HepG2 (cell line): Measurements from ENCODE around the gene THBD. TPM values are rescaled to one million over a fixed set of nuclear protein-coding genes. Genes with fewer than 3 reads are reported as not detected.

Experiments
- ATAC-seq: fragments of 200-7000 bp; cut with Tn5 transposase; 3 replicates; pipeline ENCODE4 v1.9.1; 2020; ENCODE audit warnings: mild to moderate bottlenecking, moderate library complexity
- BruUV-seq: library from RNA; stranded (reverse); fragments of 400-500 nt; replicated peaks from 2 replicates; lab custom pipeline; 2021; lab: Mats Ljungman, UMichigan
- CTCF ChIA-PET: fragments of 300-600 bp; formaldehyde crosslinking; extraction: SDS; loops from one replicate; lab custom pipeline; 2021; ENCODE audit warnings: low total read pairs, inconsistent platforms, low intra/inter-chr PET ratio; lab: Yijun Ruan, JAX
- POLR2A ChIA-PET: fragments of 350-600 bp; sonication (Branson Sonifier 250); formaldehyde crosslinking; loops from one replicate; lab custom pipeline; 2020; ENCODE audit warnings: antibody characterized with exemption, inconsistent platforms; lab: Yijun Ruan, JAX
- DNase-seq: peaks from one replicate; pipeline ENCODE4 v3.0.0-alpha.2; 2015; ENCODE audit warnings: low spot score
- FAIRE-seq: peaks from 3 replicates; lab custom pipeline; 2011; peaks lifted over from hg19 to GRCh38; lab: Jason Lieb, UNC
- H2AFZ ChIP-seq: one replicate; pipeline ENCODE4 v1.6.1; 2011; ENCODE audit warnings: low read length, inconsistent platforms
- H3K27ac ChIP-seq: fragments of 300-600 bp; 3 replicates; pipeline ENCODE4 v1.8.0; 2011; ENCODE audit warnings: mixed run types, mild to moderate bottlenecking, mixed read lengths, low read length, inconsistent platforms; ENCODE audit not compliant: insufficient read depth; ENCODE audit errors: extremely low read length
- H3K27me3 ChIP-seq, 2 experiments: fragments of 200-600 bp in 1 of 2; 2 replicates in 1 of 2; 3 replicates in 1 of 2; pipeline versions ENCODE4 v1.6.0 to v1.8.0; 2011; ENCODE audit warnings: low read length in 2 of 2, mild to moderate bottlenecking in 2 of 2, moderate library complexity in 2 of 2, inconsistent platforms in 1 of 2; ENCODE audit not compliant: insufficient read depth in 2 of 2, control insufficient read depth in 1 of 2
- H3K36me3 ChIP-seq, 2 experiments: fragments of 200-600 bp in 1 of 2; replicated peaks in 1 of 2; 2 replicates in 1 of 2; 3 replicates in 1 of 2; pipeline versions ENCODE4 v1.5.1 to v1.8.0; 2011; ENCODE audit warnings: low read length in 2 of 2, inconsistent platforms in 1 of 2; ENCODE audit not compliant: insufficient read depth in 2 of 2, control insufficient read depth in 1 of 2
- H3K4me1 ChIP-seq: 2 replicates; pipeline ENCODE4 v1.5.1; 2012; ENCODE audit warnings: low read length, inconsistent platforms; ENCODE audit not compliant: insufficient read depth
- H3K4me2 ChIP-seq: 2 replicates; pipeline ENCODE4 v1.6.0; 2011; ENCODE audit warnings: low read depth, low read length, inconsistent platforms
- H3K4me3 ChIP-seq, 3 experiments: fragments of 200-600 bp in 1 of 3; sonication (generic), shearing (Covaris generic) in 1 of 3; replicated peaks in 1 of 3; 2 replicates each; pipeline ENCODE4 v1.5.1; 2011 to 2016; ENCODE audit warnings: low read length in 3 of 3, inconsistent platforms in 2 of 3, low read depth in 2 of 3, mild to moderate bottlenecking in 2 of 3, control low read depth in 1 of 3, mixed read lengths in 1 of 3; ENCODE audit not compliant: insufficient read depth in 1 of 3
- H3K79me2 ChIP-seq: one replicate; pipeline ENCODE4 v1.6.1; 2011; ENCODE audit warnings: low read length, inconsistent platforms; ENCODE audit not compliant: insufficient read depth
- H3K9ac ChIP-seq: 2 replicates; pipeline ENCODE4 v1.6.0; 2011; ENCODE audit warnings: mild to moderate bottlenecking, low read depth, low read length, inconsistent platforms; ENCODE audit not compliant: insufficient read depth
- H3K9me3 ChIP-seq: 2 replicates; pipeline ENCODE4 v1.5.1; 2012; ENCODE audit warnings: mild to moderate bottlenecking, low read length
- H4K20me1 ChIP-seq: 2 replicates; pipeline ENCODE4 v1.6.0; 2011; ENCODE audit warnings: inconsistent platforms, mild to moderate bottlenecking, low read length, moderate library complexity; ENCODE audit not compliant: insufficient read depth
- ATF6 ChIP-seq: sonication (generic); formaldehyde crosslinking; conservative IDR thresholded peaks from 2 replicates; pipeline ENCODE4 v1.4.0; 2020; ENCODE audit warnings: missing genetic modification reagents
- ATF7-NPFF ChIP-seq: sonication (generic); formaldehyde crosslinking; IDR thresholded peaks from 2 replicates; pipeline ENCODE4 v1.8.1; 2023; ENCODE audit warnings: mild to moderate bottlenecking, low read depth, missing genetic modification reagents, moderate library complexity
- CCAR2 ChIP-seq: fragments of 200-400 bp; formaldehyde crosslinking; optimal IDR thresholded peaks from 2 replicates; pipeline ENCODE3; 2018; ENCODE audit warnings: low read depth, mild to moderate bottlenecking, low read length, moderate library complexity
- FOXO4 ChIP-seq: sonication (generic); formaldehyde crosslinking; conservative IDR thresholded peaks from 2 replicates; pipeline ENCODE4 v1.8.1; 2023; ENCODE audit warnings: missing genetic modification reagents
- HMGA1 ChIP-seq: sonication (generic); formaldehyde crosslinking; conservative IDR thresholded peaks from 2 replicates; pipeline ENCODE4 v1.4.0; 2020; ENCODE audit warnings: missing genetic modification reagents
- NRL ChIP-seq: sonication (generic); formaldehyde crosslinking; IDR thresholded peaks from 2 replicates; pipeline ENCODE4 v1.5.0; 2020; ENCODE audit warnings: missing genetic modification reagents, mild to moderate bottlenecking, moderate library complexity, borderline replicate concordance
- PHB2 ChIP-seq: fragments of 450-650 bp; IDR thresholded peaks from 2 replicates; pipeline ENCODE4 v1.6.1; 2018; ENCODE audit not compliant: partially characterized antibody
- RBM39 ChIP-seq: fragments of 200-400 bp; formaldehyde crosslinking; IDR thresholded peaks from one replicate; pipeline ENCODE4 v1.6.1; 2018; ENCODE audit warnings: antibody characterized with exemption, mild to moderate bottlenecking, low read depth, low read length; ENCODE audit not compliant: poor library complexity, severe bottlenecking
- RERE ChIP-seq: IDR thresholded peaks from 2 replicates; pipeline ENCODE4 v1.6.1; 2016; ENCODE audit warnings: low read depth, missing genetic modification reagents, missing compliant biosample characterization
- ZBTB21 ChIP-seq: sonication (generic); formaldehyde crosslinking; IDR thresholded peaks from 2 replicates; pipeline ENCODE4 v1.4.0; 2020; ENCODE audit warnings: missing genetic modification reagents
- ZNF235 ChIP-seq: sonication (generic); formaldehyde crosslinking; IDR thresholded peaks from 2 replicates; pipeline ENCODE4 v1.8.1; 2023; ENCODE audit warnings: mild to moderate bottlenecking, missing genetic modification reagents, borderline replicate concordance
- ZNF280B ChIP-seq: sonication (generic); formaldehyde crosslinking; IDR thresholded peaks from 2 replicates; pipeline ENCODE4 v1.5.0; 2020; ENCODE audit warnings: missing genetic modification reagents, mild to moderate bottlenecking, borderline replicate concordance
- WGBS: methylation state at CpG from one replicate; pipeline ENCODE4 v1.1.6; 2017; ENCODE audit warnings: low lambda C conversion rate; 5-methylcytosine and 5-hydroxymethylcytosine counted together
- in situ Hi-C: cut with HindIII; loops from 2 replicates; pipeline ENCODE4 v1.10.0; 2017; ENCODE audit warnings: low pct_unique_long_range_greater_than_20kb; ENCODE audit not compliant: extremely low pct_ligation_motif_present
- intact Hi-C: fragments of 100-400 bp; cut with micrococcal nuclease; formaldehyde crosslinking; loops from one replicate; pipeline ENCODE4 v1.10.0; 2022; ENCODE audit not compliant: unreplicated experiment
- polyA plus RNA-seq, 8 experiments: library from polyadenylated mRNA; depleted of rRNA in 3 of 8; stranded (reverse) in 7 of 8; unstranded in 1 of 8; fragments of >200 nt; fragmentation: Illumina TruSeq in 4 of 8; extraction: Trizol in 4 of 8; gene quantifications; 2 replicates each; pipeline versions ENCODE4 v1.2.1 to v1.2.3, GENCODE V29; 2011 to 2016; ENCODE audit warnings: low read depth in 4 of 8, missing spikeins in 1 of 8, mixed read lengths in 1 of 8; ENCODE audit not compliant: insufficient read depth in 1 of 8
- total RNA-seq, 5 experiments: library from RNA; depleted of rRNA; stranded (reverse); fragments of >200 nt; fragmentation: Illumina TruSeq; extraction: Trizol; gene quantifications; 2 replicates each; pipeline ENCODE4 v1.2.3, GENCODE V29; 2016; ENCODE audit warnings: low read depth in 1 of 5

THBD gene
- total and polyA plus RNA-seq, 2 of the 13 experiments (the other 11 are each of a cell fraction or from before 2014, with no cell fraction given) = 0.03 TPM; not detected in 1

GRCh38 chr20:23090878-23091277 lies 41.4 kb upstream of the THBD start:
- no peak overlapping the region for H3K4me3 ChIP-seq
- H3K27ac ChIP-seq = no peak overlapping the region
- CTCF ChIA-PET = no interaction called here
- no peak overlapping the region for H2AFZ ChIP-seq
- POLR2A ChIA-PET = interaction anchor here (0.7 kb wide), 1 partner anchor 1905 kb away, joined by 3 read pairs; no protein-coding TSS in a partner anchor
- no peak for DNase-seq
- no peaks in the 10 kb centered on the region for H4K20me1 ChIP-seq
- peaks cover 4 to 38% of the 10 kb centered on the region in 2 experiments; a peak in 4 of 5 replicates for H3K27me3 ChIP-seq
- intact Hi-C loops = no loop called here
- no peaks in the 10 kb centered on the region for H3K79me2 ChIP-seq
- no peak overlapping the region for H3K9ac ChIP-seq
- 22% methylated on average over 4 of the region's 4 CpGs for WGBS
- no TSS peak for BruUV-seq
- H3K4me2 ChIP-seq = no peak overlapping the region
- no peak for FAIRE-seq
- no peak for ATAC-seq
- no peaks in the 10 kb centered on the region for H3K36me3 ChIP-seq
- no peaks in the 10 kb centered on the region for H3K4me1 ChIP-seq
- H3K9me3 ChIP-seq = no peaks in the 10 kb centered on the region
- in situ Hi-C loops = no loop called here
- TF ChIP-seq FOXO4 (CRISPR knock-in tag) (no peak), RERE (CRISPR knock-in tag) (no peak), ATF6 (CRISPR knock-in tag) (no peak), RBM39 (no peak), NRL (CRISPR knock-in tag) (no peak), HMGA1 (no peak), CCAR2 (no peak), ATF7-NPFF (CRISPR knock-in tag) (no peak), ZBTB21 (CRISPR knock-in tag) (no peak), ZNF280B (CRISPR knock-in tag) (no peak), PHB2 (no peak), ZNF235 (no peak)
